COLO668 (cell line): ENCODE measurements around the gene QKI.

Experiments
- DNase-seq: peaks from one replicate; lab custom pipeline; 2025; ENCODE audit not compliant: unreplicated experiment; lab: John Stamatoyannopoulos, UW

QKI gene

DNA sequence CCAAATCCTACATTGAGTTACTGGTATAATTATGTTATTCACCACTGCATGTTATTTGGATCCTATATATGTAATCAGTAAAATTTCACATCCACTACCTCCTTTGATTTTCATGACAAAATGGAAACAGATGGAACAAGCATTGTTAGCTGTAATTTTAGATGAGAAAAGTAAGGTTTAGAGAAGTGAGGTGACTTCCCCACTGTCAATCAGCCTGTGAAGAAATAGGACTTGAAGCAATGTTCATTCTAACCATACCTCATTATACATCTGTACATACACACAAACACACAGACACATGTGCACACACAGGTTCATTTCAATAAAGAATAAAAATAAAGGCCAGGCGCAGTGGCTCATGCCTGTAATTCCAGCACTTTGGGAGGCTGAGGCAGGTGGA lies 23.7 kb upstream of the QKI start:
- DNase-seq: no peak

DNA sequence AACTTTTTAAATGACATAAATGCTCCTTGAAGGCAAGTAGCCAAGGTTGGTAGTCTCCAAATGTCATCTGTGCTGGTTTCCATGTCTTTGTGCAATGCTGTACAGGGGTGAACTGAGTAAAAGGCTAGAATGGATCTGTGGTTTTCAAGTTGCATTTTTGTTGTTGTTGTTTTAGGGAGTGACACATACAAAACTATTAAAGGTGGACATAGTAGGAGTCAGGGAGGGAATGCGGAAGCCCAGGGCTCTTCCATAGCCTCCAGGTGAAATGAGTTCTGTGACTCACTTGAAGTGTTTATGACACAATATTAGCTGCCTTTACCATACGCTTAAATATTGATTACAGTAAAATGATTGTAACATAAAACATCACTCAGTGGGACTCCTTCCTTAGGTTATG lies 22.5 kb upstream of the QKI start:
- no peak for DNase-seq

DNA sequence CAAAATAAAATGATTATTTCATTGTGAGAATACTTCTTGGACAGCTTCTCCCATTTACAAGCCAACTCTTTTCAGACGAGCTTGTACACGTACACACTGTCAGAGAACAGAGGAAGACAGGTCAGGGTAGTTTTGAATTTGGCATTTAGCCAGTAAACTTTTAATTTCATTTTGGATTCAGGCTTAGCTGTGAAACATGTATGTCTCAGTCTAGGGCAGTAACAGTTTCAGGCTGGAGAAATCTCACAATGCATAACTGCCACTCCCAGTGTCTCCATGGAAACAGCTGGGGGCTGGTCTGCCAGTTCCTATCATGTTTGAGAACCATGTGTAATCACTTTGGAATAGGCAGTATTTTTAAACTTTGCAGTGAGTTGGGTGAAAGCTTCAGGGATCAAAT lies 22.0 kb upstream of the QKI start:
- no peak for DNase-seq

DNA sequence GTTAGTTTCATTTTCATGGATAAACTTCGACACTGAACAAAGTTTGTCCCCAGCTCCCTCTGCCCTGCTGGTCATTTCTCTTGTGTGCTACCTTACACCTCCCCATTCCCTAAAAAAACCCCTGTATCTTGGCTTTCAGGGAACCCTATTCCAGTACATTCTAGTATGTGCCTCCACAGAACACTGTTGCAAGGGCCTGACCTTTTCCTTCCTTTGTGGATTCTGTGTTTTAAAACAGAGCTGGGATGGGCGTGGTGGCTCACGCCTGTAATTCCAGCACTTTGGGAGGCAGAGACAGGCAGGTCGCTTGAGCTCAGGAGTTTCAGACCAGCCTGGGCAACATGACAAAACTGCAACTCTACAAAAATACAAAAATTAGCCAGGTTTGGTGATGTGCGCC lies 20.6 kb upstream of the QKI start:
- DNase-seq: no peak

DNA sequence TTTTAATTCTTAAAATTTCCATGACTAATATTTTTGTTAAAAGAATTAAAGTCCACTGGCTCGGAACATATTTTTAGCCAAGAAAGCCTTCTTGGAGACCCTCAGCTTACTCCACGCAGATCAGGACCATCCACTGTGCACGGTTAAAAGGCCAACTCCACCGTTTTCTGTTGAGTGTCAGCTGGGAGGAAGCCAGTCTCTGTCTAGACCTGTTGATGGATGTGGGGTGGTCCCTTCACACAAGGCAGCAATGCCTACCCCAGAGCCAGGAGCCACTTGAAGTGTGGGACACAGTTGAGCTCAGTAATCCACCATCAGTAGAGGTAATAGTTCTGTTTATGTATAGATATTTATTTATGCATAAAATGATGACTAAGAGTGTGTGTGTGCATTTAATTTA lies 19.9 kb upstream of the QKI start:
- DNase-seq: no peak

DNA sequence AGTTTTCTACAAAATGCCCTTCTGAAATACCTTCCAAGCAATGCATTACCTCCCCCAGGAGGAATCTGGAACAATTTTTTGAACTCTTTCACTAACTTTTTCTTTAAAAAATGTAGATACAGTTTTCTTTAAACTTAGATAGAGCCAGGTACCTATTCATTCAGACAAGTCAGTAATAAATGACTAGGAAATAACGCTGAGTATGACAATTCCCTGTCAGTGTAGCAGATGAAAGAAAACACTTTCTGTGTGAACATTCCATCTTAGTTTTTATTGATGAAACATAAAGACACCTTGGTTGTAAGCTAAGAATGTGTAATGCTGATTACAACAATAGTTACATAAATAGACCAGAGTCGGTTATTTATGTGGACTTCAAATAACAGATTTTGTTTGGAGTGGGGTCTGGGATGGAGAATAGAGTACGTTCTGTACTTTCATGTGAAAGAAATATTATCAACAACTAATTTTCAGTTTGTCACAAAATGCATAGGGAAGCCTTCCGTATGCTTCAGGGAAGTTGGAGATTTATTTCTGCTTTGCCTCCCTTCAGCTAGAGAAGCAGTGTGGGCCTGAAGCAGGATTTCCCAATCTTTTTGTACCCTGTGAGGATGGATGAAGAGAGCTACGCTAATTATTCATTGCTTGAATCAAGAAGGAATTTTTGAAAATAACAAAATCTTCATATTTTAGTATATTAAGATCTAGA lies 19.2 kb upstream of the QKI start:
- DNase-seq: no peak

DNA sequence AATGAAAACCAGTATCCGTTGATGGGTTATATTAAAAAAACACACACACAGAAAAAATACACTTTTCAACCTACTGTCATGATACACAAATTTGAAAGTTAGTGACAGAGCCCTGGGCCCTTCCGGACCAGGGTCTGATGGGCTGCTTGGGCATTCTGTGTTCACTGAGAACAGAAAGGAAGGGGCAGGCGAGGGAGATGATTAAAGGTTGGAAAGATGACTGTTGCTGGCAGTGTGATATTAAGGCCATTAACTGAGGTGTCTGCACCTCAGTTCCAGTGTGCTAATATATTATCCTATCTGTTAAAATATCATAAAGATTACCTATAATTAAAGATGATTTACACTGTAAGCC lies 18.7 kb upstream of the QKI start:
- no peak for DNase-seq

DNA sequence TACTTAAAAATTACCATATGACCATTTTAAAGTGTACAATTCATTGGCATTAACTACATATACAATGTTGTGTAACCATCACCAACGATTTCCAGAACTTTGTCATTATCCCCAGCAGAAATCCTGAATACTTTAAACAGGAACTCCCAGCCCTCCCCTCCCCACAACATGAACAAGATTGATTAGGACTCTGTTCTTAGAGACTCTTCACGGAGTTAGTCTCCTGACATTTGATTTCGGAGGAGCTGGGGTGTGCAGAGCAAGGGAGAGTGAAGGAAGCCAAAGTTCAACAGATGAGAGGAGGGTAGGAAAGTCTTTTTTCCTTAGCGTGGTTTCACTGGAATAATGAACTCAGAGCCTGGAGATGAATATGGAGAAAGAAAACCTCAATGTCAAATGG lies 17.2 kb upstream of the QKI start:
- DNase-seq: no peak

DNA sequence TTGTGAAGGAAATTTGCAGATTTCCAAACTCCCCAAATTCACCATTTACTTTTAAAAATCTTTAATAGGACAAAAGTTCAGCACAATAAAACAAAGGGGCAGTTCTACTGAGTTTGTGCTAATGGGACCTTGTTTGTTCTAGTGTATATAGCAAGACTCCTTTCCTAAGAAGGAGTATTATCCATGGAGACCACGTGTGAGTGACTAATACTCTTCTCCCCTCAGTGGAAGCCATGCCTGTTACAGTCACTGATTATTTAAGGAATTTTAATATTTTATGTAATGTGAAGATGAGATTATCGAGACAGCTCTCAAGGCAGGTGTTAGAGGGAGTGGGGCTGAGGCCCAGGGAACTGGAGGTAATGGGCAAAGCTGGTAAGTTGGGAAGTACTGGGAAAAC lies 16.4 kb upstream of the QKI start:
- DNase-seq: no peak

DNA sequence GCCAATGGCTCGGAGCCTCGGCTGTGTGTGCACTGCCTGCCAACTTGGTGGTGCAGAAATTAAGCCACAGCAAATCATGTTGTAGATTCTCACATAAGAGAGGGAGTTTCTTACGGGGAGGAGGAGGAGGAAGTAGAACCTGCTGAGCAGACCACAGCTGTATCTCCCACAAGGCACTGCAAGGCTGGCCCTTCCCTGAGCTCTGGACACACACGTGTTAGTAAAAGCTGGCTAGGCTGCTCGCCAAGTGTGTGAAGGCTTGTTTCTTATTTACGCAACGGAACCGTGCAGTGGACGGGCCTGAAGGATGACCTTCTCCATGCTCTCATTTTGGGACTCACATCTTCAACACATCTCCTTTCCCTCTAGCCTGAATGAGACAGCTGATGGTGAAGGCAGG lies 15.7 kb upstream of the QKI start:
- DNase-seq: no peak

DNA sequence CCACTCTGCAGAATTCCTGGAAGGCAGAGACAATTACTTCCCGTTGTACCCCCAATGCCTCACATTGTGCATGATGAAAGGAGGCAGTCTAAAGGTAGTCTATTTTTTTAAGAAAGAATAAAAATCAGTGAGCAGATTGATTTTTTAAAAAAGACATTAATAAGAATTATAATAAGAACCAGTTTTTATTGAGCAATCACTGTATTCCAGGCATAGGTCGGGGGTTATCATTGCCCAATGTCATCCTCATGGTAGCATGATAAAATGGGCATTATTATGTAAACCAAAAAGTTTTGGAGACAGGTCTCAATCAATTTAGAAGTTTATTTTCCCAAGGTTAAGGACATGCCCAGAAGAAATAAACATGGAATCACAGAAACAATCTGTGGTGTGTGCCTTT lies 14.0 kb upstream of the QKI start:
- no peak for DNase-seq

DNA sequence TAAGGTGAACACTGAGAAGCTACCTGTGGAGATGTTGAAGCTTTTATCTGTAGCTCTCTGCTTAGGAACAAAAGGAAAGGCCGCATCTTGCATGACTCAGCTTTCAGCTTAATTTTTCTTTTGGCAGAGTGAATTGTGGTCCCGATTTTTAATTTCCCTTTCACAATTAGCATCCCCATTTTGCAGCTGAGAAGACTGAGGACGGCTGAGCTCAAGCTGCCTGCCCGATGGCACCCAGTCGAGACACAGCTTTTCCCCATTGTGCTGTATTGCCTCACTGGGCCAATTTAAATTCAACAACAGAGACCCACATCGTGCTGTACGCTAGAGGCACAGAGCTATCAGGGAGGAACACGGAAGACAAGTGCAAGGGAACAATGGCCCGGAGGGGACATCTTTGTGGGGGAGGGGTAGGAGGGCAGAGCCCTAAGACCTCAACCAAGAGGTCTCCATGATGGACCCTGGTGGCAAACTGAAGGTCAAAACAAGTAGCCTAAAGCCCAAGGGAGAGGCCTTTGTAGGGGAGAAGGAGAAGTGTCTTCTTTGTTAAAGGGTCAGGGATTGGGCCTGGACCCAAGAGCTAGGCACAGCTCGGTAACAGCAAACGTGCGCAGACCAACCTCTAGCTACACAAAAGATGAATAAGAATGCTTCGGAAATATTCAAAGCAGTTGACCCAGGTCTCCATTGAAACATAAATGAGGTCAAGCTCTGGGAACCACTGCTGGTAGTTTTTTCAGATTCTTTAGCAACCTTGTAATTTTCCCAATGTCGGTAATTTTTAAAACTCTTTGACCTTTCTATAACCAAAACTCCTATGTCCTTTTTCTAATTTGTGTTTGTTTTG lies 13.3 kb upstream of the QKI start:
- DNase-seq: no peak

DNA sequence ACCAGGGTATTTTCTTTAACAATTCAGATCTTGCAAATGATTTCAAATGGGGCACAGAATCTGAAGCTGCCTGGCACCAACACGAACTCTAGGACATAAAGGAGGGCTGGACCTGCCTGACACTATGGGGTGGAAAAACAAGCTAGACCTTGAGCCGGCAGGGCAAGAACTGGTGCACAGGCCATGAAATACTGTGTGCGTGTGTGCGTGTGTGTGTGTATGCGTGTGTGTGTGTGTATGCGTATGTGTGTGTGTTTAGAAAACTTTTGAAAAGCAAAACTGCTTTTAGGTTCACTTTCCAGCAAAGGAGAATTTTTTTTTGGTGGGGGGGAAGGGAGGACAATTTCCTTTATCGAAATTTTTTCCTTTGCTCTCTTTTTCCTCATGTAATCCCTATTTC lies 11.9 kb upstream of the QKI start:
- DNase-seq: no peak

DNA sequence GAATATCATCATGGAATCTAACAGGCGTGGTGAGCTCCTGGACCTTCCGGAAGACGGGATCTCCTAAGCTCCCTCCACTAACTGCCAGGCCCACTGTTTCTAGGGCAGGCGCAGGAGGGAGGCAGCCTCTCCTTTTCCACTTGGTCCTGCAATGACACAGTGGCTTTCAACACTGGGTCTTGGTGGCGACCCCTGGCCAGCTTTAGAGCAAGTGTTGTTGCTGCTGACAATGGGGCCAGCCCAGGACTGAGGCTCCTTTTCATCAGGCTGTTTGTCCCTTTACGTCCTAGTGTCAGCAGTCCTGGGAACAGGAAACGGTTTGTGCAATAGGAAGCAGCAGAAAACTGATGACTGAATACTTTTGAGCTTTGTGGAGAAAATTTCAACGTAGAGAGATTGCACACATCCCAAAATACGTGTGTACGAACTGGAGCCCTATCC lies 9.7 kb upstream of the QKI start:
- DNase-seq: no peak

DNA sequence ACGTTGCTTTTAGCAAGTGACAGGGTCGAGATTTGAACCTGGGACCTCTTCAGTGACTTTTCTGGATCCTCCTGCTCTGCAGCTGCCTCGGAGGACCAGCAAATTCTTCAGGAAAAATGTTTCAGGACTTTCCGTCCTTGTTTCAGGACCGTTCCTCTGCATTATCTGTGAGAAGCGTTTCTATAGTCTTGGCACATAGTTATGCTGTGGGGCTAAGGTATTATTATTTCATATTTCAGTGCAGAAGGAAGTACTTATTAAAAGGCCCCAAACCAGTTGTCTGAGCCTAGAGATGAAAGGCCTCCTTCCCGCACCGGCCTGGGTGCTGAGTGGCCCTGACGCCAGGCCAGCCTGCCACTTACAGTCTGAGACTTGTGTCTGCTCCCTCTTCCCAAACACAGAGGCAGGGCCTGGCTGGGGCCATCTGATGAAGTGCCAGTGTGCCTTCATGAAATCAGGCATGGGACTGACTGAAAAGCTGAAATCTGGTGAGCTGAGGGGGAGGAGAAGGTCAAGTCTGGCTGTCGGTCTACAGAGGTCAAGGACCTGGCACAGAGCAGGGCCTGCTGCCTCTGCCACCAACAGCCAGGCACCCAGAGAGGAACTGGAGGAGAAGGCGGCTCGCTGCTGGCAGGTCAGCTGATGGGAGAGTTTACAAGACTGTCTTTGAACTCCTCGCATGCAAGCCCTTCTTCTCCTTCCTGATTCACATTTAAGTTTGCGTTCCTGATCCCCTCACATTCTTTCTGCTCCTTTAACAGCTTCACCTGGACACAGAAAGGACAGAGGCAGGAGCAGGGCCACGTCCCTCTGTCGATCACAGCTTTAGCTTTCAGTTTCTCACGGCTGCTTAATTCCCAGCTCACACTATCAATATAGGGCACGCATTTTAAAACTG lies 8.9 kb upstream of the QKI start:
- no peak for DNase-seq

DNA sequence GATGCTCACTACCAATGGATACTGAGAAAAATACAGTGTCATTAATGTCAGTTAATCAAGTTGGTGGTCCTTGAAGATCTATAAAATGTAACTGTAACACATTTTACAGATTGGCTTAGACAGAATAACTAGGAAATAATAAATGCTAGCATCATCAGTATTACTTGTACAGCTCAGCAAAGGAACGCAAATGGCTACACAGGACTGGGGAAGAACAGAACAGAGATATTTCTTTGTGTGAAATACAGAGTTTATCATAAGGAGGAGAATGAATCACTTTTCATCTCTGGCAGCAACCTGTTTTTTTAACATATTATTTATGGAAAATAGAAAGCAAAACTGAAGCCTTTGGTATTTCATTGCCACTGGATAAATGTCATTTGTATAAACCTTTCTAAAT lies 8.2 kb upstream of the QKI start:
- no peak for DNase-seq

DNA sequence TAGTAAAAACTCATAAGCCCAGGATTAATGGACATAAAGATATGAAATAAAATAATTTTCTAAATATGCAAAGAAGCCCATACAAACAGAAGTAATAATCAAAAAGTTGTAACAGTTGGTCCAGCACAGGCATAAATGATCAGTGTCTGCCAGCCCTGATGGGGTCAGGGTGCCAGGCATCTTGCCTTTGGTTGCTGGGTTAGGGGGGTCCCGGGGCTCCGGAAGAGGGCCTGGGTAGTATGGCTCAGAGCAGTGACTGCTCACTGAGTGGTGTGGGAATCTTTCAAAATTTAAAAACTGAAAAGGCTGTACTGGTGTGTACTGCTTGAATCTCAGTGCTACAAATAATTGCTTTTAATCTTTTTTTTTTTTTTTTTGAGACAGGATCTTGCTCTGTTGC lies 7.7 kb upstream of the QKI start:
- DNase-seq: no peak

DNA sequence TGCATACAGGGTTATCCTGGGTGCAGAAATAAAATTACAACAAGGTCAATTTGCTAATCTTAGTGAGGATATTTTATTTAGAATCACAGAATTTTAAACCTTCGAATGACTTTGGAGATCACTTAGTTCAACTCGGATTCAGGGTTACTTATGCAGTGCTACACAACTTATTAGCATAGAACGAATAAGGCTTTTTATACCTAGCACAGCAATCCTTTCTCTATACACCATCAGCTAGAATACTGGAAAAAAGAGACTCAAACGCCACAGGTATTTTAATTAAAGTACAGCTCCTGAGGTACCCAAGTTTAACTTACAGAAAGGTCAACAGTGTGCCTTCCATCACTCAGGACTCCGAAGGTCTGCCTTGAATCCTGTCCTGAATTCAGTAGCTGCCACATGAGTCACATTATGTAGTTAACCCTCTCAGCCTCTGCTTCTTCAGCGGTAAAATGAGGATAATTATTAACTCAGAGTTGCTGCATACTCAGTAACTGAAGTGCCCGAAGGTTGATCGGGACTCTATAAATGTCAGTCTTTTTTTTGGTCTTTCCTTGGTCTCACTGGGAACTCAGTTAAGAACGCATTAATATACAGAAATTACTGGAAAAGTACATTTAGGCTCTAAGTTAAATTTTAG lies 6.0 kb upstream of the QKI start:
- DNase-seq: no peak

DNA sequence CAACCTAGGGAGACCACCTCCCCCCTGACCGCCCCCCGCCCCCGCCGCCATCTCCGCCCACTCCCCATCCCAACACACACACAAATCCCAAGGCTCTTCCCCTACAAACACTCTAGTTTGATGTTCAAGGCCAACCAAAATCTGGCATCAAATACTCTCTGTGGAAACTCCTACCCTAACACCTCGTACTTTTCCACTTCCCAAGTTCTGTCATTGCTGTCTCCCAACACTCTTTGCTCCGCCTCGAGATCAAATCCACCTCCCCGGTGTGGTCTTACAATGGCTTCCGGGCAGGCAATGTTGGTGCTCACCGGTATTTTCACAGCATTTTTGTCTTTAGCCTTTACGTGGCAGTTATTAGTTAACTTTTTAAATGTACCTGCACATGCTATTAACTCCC lies 4.8 kb upstream of the QKI start:
- no peak for DNase-seq

DNA sequence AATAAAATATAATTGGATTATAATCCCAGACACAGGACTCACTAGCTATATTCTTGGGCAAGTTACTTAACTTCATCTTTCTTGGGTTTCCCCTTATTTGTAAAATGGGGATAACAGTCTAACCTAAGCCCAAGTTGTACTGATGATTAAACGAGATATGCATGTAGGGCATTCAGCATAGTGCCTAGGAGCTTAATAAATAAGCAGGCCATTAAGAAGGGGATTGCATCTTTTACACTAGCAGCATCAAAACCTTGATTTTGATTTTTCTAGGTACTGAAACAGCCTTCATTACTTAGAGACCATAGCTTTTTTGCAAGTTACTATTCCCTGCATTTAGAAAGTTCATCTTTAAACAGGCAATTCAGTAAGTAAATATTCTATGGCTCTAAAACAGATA lies 2.2 kb upstream of the QKI start:
- no peak for DNase-seq

DNA sequence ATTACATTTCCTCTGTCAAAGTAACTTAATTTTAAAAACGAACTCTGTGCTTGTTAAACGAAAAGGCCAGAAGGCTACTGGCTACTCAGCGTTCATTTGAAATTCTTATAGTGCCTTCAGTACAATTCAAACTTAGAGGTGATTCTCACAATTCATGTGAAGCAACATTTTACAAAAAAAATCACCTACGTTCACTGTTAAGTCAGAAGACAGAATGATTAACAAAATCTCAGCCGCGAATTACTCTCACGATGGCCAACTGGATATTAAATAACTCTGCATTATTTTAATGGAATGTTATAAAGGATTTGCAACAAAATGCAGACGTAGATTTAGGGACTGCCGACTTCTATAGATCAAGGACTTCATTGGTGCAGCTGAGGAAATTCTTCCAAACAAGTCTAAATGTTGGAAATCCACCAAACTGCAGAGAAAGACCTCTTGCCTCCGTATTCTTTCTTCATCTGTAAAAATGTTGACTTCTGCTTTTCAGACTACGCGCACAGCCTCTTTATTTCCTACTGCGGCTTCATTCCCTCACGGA lies 1.6 kb upstream of the QKI start:
- no peak for DNase-seq
